GM21360 (cell line): ENCODE measurements around the gene IBA57.

Experiments used
- ATAC-seq: cut with Tn5 transposase; IDR thresholded peaks from one replicate; pipeline ENCODE4 v1.9.1; 2021; ENCODE audit warnings: mild to moderate bottlenecking, moderate library complexity; ENCODE audit not compliant: unreplicated experiment

The IBA57 gene

DNA sequence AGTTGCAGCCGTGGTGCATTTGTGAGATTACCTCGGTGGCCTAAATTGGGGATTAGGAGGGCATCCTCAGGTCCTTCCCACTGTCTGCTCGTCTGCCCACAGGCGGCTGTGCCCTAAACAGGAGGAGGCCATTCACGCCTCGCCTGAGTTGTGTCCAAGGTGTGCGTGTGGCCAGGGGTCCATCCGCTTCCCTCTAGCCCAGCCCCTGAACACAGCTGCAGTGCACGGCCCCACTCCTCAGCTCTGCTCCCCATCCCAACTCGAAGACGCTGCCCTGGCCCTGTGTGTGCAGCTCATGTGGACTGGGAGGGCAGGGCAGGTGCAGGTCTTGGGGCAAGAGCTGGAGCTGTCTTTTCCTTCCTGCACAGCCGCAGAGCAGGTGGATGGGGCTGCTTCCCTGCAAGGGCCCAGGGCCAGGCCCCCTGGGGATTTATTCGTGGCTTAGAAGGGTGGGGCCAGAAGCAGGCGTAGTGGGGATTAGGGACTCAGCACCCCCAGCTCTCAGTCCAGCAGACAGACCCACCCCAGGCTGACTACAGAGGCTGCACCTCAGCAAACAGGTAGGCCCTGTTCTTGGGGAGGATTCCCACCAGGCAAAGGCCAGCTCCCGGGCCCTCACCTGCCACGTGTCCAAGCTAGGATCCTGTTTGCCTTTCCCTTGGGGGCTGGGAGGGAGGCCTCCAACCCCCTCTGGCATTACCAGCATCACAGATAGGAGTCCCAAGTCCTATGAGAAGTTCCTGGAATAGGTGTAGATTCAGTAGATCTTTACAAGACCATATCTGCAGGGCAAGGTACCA, 21.2 kb upstream of the IBA57 start:
- ATAC-seq, result no peak

DNA sequence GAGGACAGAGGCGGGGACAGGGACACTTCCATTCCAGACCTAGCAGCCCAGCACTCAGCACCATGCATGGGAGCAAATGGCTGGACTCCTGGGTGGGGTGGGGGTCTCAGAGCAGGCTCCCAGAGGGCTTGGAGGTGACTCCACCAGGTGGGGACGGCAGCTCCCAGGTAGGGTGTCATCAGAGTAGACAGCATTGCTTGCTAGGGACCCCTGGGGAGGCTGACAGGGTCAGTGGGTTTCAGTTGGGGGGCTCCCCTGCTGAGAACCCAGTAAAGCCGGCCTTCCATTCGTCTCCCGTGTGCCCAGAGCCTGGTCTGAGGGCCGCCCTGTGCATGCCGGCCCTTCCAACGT, 20.6 kb upstream of the IBA57 start:
- no peak for ATAC-seq

DNA sequence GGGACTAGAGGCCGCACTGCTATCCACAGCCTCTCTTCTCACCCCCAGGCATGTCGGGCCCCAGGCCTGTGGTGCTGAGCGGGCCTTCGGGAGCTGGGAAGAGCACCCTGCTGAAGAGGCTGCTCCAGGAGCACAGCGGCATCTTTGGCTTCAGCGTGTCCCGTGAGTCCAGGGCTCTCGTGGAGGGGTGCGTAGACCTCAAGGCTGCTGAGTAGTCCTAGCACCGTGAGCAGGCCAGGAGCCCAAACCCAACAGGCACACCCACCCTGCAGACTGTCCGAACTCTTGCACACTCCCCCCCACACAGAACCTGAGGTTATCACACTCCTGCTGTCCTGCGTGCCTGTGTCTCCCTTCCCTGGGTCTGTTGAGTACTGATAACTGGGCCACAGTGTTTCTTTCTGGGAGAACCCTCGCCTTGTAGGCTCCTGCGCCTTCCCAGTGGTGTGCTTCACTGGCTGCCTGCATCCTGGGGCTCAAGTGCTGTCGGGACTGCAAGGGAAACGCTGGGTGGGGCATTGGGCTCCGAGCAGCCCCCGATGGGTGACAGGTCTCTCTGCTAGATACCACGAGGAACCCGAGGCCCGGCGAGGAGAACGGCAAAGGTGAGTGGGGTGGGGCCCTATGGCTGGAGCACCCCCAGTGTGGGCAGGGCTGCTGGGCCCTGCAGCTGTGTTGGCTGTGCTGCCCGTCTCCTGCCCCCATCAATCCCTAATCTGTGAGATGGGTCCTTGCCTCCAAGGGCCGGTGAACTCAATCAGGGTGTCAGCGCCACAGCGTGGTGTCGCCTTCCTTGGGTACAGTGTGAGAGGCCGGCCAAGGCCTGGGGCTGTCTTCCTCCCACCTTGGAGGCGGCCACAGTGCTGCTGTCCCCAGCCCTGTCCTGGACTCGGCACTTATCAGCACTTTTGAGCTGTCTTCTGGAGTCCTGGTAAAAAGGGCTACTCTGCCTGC, 19.9 kb upstream of the IBA57 start:
- no peak for ATAC-seq

DNA sequence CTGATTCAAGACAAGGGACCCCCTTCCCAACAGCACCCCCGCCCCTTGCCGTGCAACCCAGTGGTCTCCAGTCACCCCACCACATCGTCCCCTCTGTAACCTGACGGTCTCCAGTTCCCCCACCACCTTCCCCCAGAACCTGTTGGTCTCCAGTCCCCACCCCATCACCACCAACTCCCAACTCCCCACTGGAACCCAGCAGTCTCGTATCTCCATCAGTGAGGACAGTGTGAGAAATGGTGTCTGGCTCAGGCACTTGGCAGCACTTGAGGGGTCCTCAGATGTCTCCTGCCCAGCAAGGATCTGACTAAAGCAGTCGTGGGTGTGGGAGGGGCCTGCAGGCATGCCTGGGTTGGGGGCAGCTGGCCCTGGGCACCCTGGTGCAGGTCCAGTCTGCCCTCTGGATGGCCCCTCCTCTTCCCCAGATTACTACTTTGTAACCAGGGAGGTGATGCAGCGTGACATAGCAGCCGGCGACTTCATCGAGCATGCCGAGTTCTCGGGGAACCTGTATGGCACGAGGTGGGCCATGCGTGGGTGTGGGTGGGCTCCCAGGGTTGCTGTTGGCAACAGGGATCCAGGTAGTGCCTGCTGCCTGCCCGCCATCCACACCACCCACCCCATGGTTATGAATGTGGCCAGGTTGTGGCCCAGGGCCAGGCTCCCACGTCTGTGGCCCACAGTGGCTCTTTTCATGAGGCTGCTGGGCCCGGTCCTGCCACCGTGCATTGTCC, 19.0 kb upstream of the IBA57 start:
- no peak for ATAC-seq

DNA sequence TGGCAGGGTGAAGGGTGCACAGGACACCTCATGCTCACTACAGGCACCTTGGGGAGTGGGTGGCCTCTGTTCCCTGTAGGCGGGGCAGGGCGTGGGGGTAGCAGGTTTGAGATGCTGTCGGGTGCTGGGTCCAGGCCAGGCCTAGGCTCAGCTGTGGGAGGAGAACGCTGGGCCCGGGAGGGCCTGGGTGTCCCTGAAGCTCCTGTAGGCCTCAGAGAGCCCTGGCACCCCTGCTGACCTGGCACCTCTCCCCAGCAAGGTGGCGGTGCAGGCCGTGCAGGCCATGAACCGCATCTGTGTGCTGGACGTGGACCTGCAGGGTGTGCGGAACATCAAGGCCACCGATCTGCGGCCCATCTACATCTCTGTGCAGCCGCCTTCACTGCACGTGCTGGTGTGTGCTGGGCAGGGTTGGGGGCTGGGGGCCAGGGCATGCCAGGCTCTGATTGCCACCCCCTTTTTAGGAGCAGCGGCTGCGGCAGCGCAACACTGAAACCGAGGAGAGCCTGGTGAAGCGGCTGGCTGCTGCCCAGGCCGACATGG, 18.4 kb upstream of the IBA57 start:
- no peak for ATAC-seq

DNA sequence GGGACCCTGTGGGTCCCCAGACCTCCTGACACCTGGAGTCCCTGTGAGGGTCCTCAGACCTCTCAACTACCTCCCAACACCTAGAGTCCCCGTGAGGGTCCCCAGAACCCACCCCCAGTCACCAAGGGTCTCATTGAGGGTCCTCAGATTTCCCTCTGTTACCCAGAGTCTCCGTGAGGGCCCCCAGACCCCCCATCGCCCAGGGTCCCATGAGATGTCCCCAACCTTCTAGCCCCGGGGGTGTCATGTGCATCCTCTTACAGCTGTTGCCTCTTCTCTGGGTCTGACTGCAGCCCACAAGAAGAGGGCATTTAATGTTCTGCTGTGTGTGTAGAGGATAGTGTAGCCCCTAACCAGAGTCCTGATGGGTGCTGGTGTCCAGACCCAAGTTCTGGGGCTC, 17.8 kb upstream of the IBA57 start:
- ATAC-seq, result no peak

DNA sequence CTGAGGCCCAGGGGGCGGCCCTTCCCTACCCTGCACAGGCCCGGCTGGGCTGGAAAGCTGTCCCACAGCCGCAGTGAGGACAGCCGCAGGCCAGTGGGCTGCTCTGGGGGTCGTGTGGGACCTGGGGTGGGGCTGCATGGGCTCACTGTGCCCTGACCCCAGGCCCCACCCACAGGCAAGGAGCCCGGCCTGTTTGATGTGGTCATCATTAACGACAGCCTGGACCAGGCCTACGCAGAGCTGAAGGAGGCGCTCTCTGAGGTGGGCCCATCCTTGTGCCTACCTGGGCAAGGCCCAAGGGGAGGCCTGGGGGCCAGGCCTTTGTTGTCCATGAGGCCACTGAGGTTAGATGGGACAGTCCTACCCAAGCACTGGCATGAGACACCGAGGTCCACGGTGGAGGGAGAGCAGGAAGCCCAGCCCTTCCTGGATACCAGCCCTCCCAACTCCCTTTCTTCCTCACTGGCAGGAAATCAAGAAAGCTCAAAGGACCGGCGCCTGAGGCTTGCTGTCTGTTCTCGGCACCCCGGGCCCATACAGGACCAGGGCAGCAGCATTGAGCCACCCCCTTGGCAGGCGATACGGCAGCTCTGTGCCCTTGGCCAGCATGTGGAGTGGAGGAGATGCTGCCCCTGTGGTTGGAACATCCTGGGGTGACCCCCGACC, 17.3 kb upstream of the IBA57 start:
- no peak for ATAC-seq

DNA sequence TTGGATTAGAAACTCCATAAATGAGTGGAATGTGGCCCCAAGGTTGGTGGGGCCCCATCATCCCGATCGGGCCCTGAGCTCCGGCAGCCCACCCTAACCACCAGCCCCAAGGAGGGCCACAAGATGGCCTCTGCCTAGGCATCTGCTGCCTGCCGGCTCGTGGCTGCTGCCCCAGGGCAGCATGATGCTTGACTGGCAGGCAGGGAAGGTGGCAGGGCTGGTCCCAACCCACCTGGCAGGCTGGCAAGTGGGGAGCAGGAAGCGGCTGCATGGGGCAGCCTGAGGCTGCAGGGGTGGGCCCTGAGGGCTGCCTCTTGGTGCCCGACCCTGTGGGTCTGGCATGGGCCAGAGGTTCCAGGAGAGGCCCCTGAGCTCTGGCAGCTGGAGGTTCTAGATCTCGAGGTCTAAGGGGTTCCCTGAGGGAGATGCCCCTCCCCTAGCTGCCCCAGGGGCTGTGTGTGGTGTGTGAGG, 16.6 kb upstream of the IBA57 start:
- ATAC-seq, result no peak

DNA sequence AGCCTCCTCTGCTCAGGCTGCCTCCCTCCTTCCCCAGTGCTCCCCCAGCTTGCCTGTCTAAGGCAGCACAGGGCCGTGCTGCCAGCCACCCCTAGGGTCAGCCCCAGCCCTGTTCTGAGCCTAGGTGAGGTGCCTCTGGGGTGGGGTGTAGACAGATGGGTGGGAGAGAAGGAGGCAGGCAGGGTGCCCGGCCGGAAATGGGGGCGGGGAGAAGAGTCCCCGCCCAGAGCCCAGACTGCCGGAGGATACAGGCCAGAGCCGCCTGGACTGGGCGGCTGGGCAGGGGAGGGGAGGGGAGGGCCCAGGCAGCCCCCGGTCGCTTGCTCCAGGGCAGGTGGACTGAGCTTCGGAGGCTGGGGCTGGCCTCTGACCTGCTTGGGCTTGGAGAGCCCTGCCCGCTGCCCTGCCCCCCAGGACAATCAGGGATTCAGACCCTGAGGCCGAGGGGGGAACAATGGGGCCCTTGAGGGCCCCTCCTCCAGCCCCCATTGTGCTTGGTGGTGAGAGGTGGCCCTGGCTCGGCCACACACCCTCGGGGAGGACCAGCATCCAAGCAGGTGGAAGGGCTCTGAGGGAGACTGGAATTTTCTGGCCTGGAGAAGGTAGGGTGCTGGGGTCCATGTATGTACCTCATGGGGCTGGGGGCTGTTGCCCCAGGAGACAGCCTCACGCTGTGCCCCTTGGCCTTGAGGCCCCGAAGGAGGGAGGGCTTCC, 16.0 kb upstream of the IBA57 start, which contains the start of gene GJC2:
Gene GJC2, plus strand, starts transcription at position 525 of the 714 bp plus-strand sequence. CDS start 7,829 bp downstream, outside the sequence.
- ATAC-seq, result no peak

DNA sequence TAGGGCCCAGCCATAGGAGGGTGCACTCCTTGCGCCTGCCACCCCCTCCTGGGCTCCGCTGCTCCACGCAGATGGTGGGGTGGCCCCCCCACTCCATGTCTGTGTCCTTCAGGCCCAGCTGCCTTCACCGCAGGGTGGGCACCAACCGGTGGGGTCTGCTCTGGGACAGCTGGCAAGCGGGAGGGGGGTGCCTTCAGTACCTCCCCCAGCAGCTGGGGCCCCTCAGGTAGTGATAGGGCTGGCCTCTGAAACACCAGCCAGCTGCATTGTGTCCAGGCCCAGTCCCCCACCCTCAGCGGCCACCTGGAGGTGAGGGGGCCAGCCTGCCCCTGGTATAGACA, 15.5 kb upstream of the IBA57 start:
- ATAC-seq, result no peak

DNA sequence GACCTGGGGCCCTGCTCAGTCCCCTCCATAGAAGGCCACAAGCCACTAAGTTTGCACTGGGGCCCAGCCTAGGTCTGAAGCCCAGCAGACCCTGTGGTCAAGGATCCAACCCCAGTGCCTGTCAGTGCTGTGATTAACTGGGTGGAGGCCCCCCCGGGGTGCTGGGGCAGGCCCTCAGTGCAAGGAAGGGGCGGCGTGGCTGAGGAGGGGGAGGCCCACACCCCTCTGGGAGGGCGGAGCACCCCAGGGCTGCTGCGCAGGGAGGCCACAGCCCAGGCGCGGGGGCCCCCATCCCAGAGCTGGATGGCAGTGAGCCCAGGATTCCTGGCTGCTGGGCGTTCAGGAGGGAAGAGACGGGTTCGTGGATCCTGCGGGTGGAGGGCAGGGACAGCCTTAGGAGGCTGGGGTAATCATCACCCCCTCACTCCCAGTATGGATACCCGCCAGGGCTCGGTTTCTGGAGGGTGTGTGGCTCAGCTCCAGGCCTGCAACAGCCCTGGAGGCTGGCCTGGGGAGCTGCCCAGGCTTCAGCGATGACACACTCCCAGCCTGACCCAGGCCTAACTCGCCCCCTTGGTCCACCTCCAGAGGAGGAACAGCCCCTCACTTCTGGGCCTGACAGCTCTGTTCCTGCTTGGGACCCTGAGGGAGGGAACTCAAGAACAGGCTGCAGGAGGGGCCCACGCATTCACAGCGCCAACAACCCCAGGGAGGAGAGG, 15.0 kb upstream of the IBA57 start:
- no peak for ATAC-seq

DNA sequence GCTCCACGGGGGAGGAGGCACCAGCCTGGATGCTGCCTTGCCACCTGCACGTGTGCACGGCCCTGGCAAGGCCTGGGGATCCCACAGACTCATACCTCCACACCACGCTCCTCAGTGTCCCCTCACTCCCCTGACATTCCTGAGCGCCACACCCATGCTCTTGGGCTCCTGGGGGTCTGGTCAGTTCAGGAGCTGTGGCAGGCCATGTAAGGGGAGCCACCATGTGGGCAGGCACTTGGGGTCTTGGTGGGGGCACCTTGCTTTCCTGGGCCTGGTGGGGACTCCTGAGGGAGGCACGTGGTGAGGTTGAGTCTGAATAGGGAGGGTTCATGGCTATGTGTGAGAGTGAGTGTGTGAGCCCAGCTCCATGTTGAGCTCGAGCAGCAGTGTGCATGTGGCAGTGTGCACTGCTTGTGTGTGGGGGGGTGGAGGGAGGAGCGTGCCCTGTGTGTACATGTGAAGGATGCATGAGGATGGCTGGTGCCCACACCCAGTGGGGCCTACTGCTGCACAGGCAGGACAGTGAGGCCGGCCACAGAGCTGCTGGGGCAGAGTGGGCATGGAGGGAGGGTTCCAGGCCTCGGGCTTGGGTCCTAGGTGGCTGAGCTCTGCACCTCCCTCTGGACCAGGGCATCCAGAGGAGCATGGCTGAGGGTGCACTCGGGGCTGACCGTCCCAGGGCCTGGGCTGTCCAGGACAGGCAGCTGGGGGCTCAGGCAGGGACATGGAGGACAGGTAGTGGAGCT, 14.3 kb upstream of the IBA57 start:
- ATAC-seq, result no peak

DNA sequence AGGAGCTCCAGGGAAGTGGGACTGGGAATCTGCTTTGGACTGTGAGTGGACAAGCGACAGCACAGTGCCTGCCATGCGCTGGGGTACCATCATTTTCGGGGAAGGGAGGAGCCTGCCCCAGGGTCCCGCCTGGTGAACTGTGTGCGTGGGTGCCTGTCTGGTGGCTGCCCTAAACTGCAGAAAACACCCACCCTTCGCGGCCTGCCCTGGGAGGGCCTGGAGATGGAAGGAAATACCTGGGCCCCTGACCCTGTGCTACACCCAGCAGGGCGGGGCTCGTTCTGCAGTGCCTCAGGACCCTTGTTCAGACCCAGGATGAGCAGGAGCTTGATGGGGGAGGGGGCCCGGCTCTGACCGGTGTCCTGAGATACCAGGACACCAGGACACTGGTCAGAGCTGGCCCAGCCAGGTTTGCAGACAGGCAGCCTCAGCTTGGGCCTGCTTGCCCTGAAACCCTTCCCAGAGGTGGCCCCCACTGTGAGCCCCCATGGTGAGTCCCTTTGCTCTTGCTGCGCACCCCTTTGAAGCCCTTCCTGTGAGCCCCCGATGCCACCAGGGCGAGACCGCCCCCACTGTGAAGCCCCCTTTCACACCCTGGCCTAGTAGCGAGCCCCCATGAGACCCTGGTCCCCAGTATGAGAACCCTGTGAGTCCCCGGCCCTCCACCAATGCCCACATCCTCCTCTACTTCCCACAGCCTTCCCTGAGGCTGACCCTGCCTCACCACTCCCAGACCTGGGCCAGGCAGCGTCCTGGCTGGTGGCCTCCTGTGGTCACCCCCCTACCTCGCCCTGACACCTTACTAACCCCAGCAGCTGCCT, 13.3 kb upstream of the IBA57 start:
- ATAC-seq, result no peak

DNA sequence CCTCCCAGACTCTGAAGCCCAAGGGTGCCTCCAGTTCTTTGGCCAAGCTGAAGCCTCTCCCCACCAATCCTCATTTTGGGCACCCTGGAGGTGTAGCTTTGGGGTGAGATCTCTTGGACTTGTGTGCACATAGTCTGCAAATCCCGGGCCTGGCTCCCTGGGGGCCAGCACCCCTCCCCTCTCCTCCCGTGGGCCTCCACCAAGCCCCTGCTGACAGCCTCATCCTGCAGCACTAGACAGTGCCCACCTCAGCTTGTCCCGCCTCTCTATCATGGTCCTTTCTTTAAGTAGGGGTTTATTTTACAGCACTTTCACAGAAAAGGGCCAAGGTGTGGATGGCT, 12.7 kb upstream of the IBA57 start:
- no peak for ATAC-seq

DNA sequence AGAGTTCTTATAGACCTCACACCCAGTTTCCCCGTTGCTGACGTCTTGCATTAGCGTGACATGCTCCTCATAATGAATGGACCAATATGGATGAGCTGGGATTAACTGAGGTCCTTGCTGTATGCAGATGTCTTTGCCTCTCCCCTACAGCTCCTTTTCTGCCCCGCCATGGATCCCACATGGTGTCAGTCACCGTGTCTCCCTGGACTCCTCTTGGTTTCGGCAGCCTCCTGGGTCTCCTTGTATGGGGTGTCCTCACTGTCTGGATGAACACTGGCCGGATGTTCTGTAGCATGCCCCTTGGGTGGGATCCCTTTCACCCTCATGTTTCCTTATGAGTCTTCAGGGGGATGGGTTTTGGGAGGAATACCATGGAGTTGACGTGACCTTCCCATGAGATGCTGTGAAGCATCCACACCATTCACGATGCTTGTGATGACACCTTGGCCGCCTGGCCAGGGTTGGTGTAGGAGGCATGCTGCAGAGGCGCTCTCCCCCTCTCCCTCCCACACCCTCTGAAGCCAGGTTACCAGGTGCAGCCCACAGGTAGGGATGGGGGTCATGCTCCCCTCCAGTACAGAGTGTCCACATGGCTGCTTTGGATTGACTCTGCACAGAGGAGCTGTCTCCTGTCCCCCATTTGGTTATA, 11.5 kb upstream of the IBA57 start:
- no peak for ATAC-seq

DNA sequence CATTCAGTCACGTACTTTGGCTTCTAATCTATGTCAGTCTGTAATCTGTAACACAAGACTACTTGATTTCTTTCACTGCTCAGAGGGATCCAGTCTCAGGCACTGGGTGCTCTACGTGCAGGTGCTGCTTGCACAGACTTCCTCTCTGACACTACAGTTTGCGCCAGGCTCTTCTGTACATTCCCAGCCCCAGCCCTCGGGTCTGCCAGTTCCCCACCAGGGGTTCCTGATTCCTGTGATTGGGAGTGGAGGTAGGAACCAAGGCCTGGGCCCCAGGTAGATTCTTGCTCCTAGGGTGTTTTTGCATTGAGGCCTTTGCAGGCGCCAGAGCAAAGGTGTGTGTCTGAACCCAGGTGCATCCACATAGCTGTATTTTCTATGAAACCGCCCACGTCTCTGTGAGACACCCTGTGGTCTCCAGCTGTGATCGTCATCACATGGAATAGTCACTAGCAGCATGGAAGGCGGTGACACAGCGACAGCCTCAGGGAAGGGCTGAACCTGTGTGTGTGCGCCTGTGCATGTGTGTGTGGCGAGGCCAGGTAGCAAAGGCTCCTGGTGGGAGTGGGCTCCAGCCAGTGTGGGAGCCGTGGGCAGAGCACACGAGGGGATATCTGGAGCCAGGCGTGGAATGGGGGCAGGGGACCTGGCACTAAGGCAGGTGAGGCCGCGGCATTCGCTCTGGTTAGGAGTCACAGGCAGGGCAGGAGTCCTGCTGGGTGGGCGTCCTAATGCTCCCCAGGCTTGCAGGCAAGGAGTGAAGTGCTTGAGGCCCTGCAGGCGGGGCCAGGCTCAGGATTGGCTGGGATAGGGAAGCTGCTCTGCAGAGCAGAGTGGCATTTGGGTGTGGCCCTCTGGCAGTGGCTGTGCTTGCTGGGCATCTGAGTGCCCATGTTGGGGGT, 10.7 kb upstream of the IBA57 start:
- no peak for ATAC-seq
